ENCODE data around the gene LILRA6.
A peak's percentile ranks its signal among the peaks of the same experiment; 100 is the strongest.
"Not testable (repeated sequence)": the region's sequence is repeated elsewhere in the genome, so short reads cannot be mapped to it uniquely, and the experiment has no call there.

The LILRA6 gene

GRCh38 chr19:54273821-54274220 lies 31.2 kb upstream of the LILRA6 start:
- DNase-seq: no peak
- TF ChIP-seq GATA1 (IDR thresholded peaks at IDR 0.05; ENCODE audit: low read depth, low read length): no peak
- no peak for TF ChIP-seq POLR2A (IDR thresholded peaks at IDR 0.05; ENCODE audit: low read length)

DNA sequence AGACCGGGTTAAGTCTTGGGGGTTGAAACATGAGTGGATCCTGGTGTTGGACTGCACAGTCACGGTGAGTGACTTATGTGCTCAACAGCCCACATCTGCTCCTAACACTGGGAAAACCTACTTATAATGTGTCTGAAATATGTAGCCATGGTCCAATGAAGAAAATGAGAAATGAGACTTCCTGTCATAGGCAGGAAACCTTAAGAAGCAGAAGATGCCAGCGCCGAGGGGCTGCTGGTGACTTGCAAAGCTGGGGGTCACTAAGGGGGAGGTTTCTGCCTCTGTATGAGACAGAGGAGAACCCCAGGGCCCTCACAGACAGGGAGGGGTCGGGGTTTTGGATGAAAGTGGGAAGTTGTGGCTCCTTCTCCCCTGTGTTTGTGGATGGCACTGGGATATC lies 29.6 kb upstream of the LILRA6 start:
- not testable (repeated sequence) for DNase-seq

GRCh38 chr19:54271587-54271986 lies 29.0 kb upstream of the LILRA6 start:
- DNase-seq: not testable (repeated sequence)

DNA sequence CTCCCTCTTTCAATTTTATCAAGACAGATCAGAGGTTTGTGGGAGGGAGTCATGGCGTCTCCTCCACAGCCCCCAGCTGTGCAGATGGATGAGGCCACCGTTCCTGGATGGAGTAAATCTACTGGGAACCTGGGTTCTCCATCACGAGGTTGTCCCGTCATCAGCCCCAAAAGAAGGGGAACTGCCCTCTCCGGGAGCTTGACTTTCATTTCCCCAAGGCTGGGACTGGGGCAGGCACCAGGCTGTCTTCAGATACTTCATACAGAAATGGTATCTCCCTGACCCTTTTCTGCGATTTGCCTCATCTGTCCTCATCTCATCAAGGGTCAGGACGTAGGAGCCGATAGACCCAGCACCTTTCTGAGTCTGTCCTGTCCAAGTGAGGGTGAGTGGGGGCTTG lies 28.5 kb upstream of the LILRA6 start:
- DNase-seq: no peak
- no peak for TF ChIP-seq GATA1 (IDR thresholded peaks at IDR 0.05; ENCODE audit: low read depth, low read length)
- TF ChIP-seq POLR2A (IDR thresholded peaks at IDR 0.05; ENCODE audit: low read length): no peak

GRCh38 chr19:54268936-54269335 lies 26.3 kb upstream of the LILRA6 start:
- TF ChIP-seq POLR2A (IDR thresholded peaks at IDR 0.05; ENCODE audit: low read length): no peak
- no peak for TF ChIP-seq GATA1 (IDR thresholded peaks at IDR 0.05; ENCODE audit: low read depth, low read length)
- DNase-seq: no peak

GRCh38 chr19:54266133-54266532 lies 23.5 kb upstream of the LILRA6 start:
- TF ChIP-seq POLR2A (IDR thresholded peaks at IDR 0.05; ENCODE audit: low read length) (no peak), GATA1 (IDR thresholded peaks at IDR 0.05; ENCODE audit: low read depth, low read length) (no peak)
- peak; percentile 52 to 77 for DNase-seq

- no peak for TF ChIP-seq GATA1 (IDR thresholded peaks at IDR 0.05; ENCODE audit: low read depth, low read length)
- no peak for TF ChIP-seq POLR2A (IDR thresholded peaks at IDR 0.05; ENCODE audit: low read length)
- no peak for DNase-seq
Measured at GRCh38 chr19:54262470-54262869, 19.9 kb upstream of the LILRA6 start.

DNA sequence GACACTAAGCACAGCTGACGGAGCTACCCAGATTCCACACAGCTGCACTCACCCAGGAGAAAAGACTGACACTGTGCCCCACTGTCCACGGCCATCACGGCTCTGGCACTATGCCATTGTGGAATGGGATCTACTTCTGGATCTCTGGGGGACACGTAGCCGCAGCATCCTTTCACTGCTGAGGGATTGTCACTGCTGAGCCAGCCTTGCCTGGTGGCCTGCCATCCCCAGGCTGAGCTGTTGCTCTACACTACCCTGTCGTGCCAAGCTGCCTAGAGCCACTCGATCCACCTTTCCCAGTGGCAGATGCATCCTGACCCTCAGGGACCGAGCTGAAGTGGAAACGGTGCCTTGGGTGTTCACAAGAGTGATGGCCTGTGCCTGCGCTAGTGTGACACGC lies 19.5 kb upstream of the LILRA6 start:
- TF ChIP-seq GATA1 (IDR thresholded peaks at IDR 0.05; ENCODE audit: low read depth, low read length): no peak
- no peak for TF ChIP-seq POLR2A (IDR thresholded peaks at IDR 0.05; ENCODE audit: low read length)
- DNase-seq: no peak

GRCh38 chr19:54257116-54257480 lies 14.5 kb upstream of the LILRA6 start, which contains the start of gene LILRB5:
LILRB5 (minus strand) TSS chr19:54257273; CDS start chr19:54257193, 80 bp downstream.
- DNase-seq: no peak
- TF ChIP-seq GATA1 (IDR thresholded peaks at IDR 0.05; ENCODE audit: low read depth, low read length): no peak
- TF ChIP-seq POLR2A (IDR thresholded peaks at IDR 0.05; ENCODE audit: low read length): no peak

GRCh38 chr19:54256250-54257115 lies 13.9 kb upstream of the LILRA6 start:
- no peak for DNase-seq

DNA sequence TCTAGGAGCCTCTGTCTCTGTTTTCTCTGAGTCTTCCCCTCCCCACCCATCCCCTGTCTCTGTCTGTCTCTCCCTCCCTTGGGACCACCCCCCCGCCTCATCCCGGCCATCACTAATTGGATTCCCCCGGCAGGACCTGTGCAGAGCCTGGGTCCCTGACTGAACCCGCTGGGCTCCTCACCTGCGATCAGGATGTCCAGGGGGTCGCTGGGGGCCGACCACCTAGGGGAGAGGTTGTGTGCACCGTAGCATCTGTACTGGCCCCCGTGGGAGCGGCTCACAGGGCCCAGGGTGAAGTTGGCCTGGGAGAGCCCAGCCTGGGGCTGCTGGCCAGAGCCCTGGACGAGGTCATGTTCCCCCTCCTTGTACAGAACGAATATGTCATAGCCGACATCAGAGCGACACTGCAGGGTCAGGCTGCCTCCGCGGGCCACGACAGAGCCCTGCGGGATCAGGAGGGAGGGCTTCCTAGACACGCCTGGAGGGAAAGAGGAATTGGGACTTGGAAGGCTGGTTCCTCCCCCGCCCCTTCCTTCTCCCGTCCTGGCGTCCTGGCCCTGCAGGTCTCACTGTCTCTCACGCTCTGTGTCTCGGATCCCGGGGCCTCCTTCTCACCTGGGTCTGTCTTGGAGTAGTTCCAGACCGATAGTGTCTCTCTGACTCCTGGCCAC lies 12.7 kb upstream of the LILRA6 start:
- TF ChIP-seq GATA1 (IDR thresholded peaks at IDR 0.05; ENCODE audit: low read depth, low read length) (no peak), POLR2A (IDR thresholded peaks at IDR 0.05; ENCODE audit: low read length) (no peak)
- no peak for DNase-seq

More at GRCh38 chr19:54256250-54257115, 13.9 kb upstream of the LILRA6 start:
- no peak for TF ChIP-seq GATA1 (IDR thresholded peaks at IDR 0.05; ENCODE audit: low read depth, low read length)
- TF ChIP-seq POLR2A (IDR thresholded peaks at IDR 0.05; ENCODE audit: low read length): no peak

GRCh38 chr19:54254195-54254906 lies 11.8 kb upstream of the LILRA6 start:
- DNase-seq: no peak
- TF ChIP-seq POLR2A (IDR thresholded peaks at IDR 0.05; ENCODE audit: low read length): no peak
- no peak for TF ChIP-seq GATA1 (IDR thresholded peaks at IDR 0.05; ENCODE audit: low read depth, low read length)

DNA sequence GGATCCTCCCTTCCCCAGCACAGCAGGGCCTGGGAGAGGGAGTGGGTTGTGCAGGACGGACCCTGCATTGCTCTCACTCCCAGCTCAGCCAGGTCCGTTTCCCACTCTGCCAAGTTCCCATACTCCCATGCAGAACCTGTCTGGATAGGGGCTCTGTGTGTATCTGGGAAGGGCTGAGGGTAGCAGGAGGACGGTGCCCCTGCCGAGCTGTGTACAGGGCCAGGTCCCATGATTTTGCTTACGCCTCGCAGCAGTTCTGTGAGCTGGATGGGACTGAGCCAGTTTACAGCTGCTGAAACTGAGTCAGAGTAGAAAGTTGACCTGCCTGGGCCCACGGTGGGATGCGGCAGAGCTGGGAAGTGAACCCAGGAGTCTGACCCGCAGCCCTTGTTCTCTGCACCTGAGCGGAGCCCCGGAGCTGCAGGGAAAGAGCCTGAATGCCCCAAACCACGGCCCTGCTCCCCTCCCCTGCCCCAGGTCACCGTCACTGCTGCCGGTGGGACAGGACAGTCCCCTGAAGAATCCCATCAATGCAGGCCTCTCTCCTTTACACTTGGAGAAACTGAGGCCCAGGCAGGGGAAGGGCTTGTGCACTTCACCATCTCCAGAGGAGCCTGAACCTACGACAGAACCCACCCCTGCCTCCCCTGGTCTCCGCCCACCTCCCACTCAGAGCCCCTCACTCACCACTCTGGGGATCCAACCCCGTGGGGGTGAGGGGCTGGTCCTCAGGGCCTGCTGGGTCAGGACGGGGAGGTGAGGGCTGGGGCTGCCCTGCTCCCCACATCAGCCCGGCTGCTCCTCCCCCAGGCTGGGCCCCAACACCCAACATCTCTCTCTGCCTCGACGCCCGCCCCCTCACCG lies 11.0 kb upstream of the LILRA6 start:
- TF ChIP-seq POLR2A (IDR thresholded peaks at IDR 0.05; ENCODE audit: low read length) (no peak), GATA1 (IDR thresholded peaks at IDR 0.05; ENCODE audit: low read depth, low read length) (no peak)

More for the DNA sequence above, 11.0 kb upstream of the LILRA6 start:
- DNase-seq: no peak
